HL-60 (cell line): ENCODE data around the gene TMEM253.

Experiments used
- GABPA ChIP-seq: IDR thresholded peaks from 2 replicates; pipeline ENCODE4 v1.6.1; 2012; ENCODE audit warnings: low read depth
- POLR2AphosphoS5 ChIP-seq: IDR thresholded peaks from 2 replicates; pipeline ENCODE4 v1.6.1; 2012; ENCODE audit warnings: low read depth
- TF ChIP-seq, protein P1 (sequence below): IDR thresholded peaks from one replicate; pipeline ENCODE4 v1.5.1; 2011; ENCODE audit warnings: low read length, control low read depth, inconsistent platforms; ENCODE audit not compliant: insufficient read depth
- TF ChIP-seq, protein P2 (sequence below): IDR thresholded peaks from 2 replicates; pipeline ENCODE4 v1.6.1; 2012; ENCODE audit warnings: low read depth; ENCODE audit not compliant: insufficient replicate concordance

DNA sequence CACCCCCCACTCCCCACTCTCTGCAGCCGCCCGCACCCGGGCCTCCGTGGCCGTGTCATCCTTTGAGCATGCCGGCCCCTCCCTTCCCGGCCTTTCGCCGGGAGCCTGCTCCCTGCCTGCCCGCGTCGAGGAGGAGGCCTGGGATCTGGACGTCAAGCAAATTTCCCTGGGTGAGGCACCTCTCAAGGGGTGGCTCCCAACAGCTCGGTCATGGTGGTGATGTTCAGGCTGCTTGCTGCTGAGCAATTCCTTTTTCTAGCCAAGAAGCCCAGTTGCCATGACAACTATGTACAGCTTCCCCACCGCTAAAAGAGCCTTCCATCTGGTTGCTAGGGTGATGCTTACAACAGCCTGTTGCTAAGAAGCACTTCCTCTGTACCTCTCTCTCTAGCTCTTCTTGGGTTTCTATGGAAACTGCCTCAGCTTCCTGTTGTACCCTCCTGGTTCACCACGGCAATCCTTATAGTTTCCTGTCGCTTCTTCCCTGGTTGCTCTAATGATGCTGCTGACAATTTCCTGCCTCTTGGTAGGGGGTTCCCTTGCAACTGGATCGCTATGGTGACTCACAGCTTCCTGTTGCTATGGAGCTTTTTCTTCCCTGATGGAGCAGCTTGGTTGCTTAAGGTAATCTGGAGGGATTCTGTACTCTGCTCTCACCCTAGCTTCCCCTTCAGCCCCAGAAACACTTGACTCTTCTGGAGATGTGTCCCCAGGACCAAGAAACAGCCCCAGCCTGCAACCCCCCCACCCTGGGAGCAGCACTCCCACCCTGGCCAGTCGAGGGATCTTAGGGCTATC, 13.4 kb upstream of the TMEM253 start:
- TF ChIP-seq, protein P1, sequence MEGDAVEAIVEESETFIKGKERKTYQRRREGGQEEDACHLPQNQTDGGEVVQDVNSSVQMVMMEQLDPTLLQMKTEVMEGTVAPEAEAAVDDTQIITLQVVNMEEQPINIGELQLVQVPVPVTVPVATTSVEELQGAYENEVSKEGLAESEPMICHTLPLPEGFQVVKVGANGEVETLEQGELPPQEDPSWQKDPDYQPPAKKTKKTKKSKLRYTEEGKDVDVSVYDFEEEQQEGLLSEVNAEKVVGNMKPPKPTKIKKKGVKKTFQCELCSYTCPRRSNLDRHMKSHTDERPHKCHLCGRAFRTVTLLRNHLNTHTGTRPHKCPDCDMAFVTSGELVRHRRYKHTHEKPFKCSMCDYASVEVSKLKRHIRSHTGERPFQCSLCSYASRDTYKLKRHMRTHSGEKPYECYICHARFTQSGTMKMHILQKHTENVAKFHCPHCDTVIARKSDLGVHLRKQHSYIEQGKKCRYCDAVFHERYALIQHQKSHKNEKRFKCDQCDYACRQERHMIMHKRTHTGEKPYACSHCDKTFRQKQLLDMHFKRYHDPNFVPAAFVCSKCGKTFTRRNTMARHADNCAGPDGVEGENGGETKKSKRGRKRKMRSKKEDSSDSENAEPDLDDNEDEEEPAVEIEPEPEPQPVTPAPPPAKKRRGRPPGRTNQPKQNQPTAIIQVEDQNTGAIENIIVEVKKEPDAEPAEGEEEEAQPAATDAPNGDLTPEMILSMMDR = no peak
- no peak for TF ChIP-seq POLR2AphosphoS5
- TF ChIP-seq, protein P2, sequence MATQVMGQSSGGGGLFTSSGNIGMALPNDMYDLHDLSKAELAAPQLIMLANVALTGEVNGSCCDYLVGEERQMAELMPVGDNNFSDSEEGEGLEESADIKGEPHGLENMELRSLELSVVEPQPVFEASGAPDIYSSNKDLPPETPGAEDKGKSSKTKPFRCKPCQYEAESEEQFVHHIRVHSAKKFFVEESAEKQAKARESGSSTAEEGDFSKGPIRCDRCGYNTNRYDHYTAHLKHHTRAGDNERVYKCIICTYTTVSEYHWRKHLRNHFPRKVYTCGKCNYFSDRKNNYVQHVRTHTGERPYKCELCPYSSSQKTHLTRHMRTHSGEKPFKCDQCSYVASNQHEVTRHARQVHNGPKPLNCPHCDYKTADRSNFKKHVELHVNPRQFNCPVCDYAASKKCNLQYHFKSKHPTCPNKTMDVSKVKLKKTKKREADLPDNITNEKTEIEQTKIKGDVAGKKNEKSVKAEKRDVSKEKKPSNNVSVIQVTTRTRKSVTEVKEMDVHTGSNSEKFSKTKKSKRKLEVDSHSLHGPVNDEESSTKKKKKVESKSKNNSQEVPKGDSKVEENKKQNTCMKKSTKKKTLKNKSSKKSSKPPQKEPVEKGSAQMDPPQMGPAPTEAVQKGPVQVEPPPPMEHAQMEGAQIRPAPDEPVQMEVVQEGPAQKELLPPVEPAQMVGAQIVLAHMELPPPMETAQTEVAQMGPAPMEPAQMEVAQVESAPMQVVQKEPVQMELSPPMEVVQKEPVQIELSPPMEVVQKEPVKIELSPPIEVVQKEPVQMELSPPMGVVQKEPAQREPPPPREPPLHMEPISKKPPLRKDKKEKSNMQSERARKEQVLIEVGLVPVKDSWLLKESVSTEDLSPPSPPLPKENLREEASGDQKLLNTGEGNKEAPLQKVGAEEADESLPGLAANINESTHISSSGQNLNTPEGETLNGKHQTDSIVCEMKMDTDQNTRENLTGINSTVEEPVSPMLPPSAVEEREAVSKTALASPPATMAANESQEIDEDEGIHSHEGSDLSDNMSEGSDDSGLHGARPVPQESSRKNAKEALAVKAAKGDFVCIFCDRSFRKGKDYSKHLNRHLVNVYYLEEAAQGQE = no peak
- no peak for TF ChIP-seq GABPA
